ENCODE results near the gene AFP.

GRCh38 chr4:73417973-73418372 lies 18.0 kb upstream of the AFP start:
- TF ChIP-seq, protein P1, sequence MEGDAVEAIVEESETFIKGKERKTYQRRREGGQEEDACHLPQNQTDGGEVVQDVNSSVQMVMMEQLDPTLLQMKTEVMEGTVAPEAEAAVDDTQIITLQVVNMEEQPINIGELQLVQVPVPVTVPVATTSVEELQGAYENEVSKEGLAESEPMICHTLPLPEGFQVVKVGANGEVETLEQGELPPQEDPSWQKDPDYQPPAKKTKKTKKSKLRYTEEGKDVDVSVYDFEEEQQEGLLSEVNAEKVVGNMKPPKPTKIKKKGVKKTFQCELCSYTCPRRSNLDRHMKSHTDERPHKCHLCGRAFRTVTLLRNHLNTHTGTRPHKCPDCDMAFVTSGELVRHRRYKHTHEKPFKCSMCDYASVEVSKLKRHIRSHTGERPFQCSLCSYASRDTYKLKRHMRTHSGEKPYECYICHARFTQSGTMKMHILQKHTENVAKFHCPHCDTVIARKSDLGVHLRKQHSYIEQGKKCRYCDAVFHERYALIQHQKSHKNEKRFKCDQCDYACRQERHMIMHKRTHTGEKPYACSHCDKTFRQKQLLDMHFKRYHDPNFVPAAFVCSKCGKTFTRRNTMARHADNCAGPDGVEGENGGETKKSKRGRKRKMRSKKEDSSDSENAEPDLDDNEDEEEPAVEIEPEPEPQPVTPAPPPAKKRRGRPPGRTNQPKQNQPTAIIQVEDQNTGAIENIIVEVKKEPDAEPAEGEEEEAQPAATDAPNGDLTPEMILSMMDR (IDR thresholded peaks at IDR 0.05; ENCODE audit: insufficient read depth, low read length, poor library complexity, severe bottlenecking): no peak
- TF ChIP-seq EZH2phosphoT487 (conservative IDR thresholded peaks at IDR 0.05; ENCODE audit: low read length): no peak
